NCI-H345 (cell line): Measurements from ENCODE around the gene RAB20.
"Not testable (repeated sequence)": the region's sequence is repeated elsewhere in the genome, so short reads cannot be mapped to it uniquely, and the experiment has no call there.

ENCODE experiments used
- DNase-seq: peaks from one replicate; lab custom pipeline; 2025; lab: John Stamatoyannopoulos, UW

RAB20 gene

DNA sequence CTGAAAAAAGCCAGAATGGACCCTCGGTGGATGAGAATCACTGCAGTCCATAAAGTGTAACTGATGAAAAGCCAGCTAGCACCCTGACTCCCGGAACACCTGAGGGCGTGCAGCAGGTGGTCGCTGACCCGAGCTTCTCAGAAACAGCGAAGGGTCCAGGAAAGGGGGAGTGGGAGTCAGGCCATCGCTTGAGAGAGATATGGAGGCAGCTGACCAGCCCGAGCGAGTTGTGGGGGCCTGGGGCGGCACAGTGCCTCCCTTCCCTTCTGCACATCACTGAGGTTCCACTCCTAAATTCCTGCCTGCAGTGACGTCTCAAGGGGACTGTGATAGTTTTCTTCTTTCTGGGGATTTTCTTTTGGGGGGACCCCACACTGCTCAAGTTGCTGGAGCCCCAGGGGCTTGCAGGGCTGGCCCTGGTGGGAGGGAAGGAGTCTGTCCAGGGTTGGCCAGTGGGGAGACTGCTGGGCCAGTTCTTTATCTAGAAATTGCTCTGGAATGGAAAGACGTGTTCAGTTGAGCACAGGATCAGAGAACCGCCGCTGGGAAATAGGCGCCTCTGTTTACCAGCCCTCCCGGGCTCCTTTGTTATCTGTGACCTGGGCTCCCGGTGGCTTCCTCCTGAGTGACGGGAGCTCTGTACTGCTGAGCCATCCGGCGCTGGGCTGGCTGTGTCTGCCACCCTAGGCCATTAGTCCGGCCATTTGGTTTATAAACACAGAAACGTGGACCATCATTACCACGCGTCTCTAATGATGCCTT, 71.3 kb downstream of the RAB20 start:
- DNase-seq = no peak

DNA sequence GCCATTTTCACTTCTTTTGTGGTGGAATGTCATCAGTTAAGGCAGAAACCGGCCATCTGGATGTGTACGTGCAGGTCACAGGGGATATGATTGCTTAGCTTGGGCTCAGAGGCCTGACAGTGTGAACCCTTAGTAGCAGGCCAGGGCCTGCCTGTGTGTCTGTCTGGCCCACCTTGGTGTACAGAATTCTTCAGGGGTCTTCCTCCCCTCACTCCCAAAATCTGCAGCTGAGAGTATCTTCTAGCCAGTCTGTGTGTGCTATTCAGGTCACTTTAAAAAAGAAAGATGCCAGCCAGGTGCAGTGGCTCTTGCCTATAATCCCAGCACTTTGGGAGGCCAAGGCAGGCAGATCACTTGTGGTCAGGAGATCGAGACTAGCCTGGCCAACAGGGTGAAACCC, 74.6 kb downstream of the RAB20 start:
- DNase-seq = not testable (repeated sequence)

DNA sequence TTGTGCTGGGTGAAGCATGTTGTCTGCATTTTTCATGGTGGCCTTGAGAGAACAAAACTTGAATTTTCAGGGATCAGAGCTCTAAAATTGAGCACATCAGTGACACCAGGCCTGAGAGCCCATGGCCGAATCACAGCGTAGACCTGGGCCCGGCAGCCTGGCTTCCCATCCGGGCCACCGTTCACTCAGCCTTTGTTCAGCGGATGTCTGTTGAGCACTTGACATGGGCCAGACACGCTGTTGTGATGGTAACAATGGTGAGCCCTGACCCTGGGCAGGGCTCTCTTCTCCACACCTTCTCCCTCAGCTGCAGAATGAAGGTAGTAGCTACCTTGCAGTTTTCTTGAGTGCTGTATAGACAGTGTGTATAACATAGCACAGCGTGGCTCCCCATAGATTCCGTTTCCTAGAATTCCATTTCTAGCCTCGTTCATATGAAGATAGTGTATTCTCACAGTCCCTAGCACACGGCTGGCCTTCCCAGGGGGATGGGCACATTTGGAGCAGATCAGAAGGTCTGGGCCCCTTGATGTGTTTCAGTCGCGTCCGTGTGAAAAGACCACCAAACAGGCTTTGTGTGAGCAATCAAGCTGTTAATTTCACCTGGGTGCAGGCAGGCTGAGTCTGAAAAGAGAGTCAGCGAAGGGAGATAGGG, 75.3 kb downstream of the RAB20 start:
- DNase-seq = no peak

DNA sequence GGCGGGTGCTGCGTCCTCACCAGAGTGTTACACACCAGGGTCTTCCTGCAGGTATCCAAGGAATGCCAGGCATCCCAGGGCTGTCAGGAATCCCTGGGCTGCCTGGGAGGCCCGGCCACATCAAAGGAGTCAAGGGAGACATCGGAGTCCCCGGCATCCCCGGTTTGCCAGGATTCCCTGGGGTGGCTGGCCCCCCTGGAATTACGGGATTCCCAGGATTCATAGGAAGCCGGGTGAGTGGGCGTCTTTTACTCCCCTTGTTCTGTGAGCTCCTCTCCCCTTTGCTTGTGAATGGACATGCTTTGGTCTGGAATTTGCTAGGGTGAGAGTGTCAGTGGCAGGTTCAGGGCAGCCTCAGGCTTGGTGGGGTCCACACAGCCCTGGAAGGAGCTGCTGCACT, 75.9 kb downstream of the RAB20 start:
- DNase-seq = no peak

DNA sequence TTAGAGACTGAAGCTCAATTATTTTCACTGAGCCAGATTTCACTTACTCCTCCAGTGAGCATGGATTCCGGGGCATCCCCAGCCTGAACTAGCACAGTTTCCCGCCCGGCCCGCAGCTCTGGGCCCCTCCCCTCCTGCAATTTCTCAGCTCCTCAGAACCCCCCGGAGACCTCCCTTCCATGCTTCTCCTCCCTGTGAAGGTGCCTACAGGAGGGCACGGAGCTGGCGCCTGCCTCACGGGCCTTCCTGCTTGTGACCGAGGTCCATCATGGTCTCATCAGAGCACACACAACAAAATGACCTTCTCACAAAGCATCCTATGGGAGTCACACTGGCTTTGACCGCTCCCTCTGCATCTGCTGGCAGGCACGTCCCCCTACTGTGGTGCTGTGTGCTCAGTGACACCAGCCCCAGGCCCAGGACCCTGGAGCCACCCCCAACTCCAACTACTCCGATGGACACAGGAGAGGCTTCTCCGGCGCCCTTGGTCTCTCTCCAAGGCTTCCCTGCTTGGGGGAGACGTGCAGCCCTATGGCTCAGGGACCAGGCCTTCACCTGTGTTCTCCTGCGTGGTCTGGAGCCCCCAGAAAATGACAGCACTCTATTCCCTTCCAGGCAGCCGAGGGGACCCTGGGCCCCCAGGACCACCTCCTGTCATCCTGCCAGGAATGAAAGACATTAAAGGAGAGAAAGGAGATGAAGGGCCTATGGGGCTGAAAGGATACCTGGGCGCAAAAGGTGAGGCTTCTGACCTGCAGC, 77.1 kb downstream of the RAB20 start:
- no peak for DNase-seq

DNA sequence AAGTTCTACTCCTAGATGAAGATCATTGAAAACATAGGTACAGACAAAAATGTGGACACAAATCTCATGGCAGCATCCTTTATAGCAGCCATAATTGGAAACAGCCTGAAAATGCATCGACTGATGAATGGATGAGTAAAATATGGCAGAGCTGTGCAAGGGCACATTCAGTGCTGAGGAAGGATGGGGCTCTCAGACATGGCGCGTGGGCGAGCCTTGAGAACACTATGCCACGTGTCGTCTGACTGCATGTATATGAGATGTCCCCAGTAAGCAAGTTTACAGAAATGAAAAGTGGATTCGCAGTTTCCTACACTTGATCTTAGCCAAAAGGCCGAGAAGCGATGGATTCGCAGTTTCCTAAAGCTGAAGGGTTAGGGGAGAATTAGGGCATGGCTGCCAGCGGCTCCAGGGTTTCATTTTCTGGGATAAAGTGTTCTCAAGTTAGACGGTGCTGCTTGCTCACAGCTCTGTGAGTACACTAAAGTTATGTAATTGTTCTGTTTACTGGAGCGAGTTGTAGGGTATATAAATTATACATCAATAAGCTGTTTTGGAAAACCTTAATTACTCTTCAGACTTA, 78.0 kb downstream of the RAB20 start:
- no peak for DNase-seq

DNA sequence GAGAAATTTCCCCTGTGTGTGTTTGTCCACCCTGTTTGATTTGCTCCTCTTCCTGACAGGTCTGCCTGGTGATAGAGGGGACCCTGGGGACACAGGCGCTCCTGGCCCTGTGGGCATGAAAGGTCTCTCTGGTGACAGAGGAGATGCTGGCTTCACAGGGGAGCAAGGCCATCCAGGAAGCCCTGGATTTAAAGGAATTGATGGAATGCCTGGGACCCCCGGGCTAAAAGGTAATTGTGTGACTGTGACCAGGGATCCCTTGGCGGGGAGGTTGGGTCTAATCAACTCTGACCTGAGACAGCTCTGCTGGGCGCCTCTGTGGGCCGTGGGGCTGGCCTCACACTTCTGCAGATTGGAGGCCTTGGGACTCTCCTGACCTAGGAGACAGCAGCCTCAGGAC, 81.4 kb downstream of the RAB20 start:
- no peak for DNase-seq

DNA sequence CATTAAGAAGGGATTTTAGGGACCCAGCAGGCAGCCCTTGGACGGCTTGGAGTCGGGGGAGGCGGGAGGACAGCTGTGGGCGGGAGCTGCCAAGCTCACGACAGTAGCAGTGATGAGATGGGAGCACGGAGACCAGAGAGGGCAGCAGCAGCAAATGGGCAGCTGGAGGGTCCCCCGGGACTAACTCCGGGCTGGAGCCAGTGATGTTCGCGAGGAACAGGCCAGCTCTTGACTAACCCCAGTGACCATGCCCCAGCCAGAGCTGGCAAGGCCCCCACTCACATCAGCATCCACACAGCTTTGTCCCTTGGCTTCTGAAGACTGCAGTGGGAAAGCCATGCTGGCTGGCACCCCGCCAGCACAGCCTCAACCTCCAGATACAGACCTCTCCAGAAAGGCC, 81.9 kb downstream of the RAB20 start:
- DNase-seq = no peak

DNA sequence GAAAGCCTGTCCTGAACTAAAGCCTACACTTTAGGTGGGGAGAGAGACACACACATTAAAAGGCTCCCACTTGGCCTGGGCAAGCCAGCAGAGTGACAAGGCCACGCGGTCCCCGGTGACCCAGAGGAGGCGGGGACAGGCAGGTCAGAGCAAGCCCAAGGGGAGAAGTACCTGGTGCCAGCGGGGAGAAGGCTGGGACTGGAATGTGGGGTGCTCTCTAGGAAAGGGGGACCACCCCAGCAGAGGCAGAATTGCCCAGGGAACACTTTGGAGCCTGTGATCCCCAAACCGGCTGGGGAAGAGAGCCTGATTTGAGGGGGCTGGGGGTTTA, 82.3 kb downstream of the RAB20 start:
- no peak for DNase-seq

DNA sequence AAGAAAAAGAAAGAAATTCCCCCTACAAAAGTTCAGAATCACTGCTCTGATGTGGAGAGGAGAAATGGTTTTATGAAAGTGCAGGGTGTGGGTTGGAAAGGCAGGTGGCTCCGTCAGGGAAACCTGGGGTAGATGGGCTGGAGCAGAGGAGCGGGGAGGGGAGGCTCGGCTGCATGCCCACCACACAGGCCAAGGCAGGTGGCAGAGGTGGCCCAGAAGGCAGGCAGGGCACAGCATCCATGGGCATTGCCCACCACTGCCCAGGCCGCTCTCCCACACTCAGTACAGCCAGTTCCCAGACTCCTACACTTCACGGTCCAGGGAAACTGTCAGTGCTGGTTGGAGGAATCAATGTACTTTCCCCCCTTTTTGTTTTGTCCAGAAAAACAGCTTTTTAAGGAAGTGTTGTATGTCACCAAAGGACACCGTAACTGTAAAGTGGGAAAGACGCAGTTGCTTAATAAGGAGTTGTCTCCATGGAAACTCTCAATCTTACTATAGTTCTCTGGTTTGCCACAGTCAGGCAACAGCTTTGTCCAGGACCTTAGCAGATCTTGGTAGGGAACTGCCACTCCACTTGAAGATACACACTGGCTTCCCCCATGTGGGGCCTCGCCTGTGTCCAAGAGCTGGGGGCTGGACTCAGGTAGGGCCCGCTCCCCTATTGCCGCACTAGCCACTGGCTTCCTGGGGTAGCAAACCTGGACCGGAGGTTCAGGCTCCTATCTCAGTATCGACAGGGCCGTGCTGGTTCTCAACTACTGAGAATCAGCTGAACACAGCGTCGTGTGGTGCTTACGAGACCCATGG, 82.9 kb downstream of the RAB20 start:
- no peak for DNase-seq

DNA sequence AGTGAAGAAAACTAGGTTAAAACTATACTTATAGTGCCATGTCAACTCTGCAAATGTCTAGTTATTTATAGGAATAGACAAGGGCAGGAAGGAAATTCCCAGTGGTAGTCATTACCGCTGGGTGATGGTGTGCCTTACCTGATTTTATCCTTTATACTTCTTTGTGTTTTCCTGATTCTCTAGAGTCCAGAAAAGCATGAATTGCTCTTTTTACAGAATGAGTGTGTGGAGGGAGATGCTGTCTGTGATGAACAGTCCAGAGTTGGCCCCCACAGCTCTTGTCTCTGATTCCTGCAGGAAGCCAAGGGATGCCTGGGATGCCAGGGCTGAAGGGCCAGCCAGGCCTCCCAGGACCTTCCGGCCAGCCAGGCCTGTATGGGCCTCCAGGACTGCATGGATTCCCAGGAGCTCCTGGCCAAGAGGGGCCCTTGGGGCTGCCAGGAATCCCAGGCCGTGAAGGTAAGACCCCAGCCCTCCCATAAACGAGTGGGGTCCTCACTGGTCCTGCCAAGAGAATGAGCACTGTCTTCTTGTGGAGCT, 83.7 kb downstream of the RAB20 start:
- no peak for DNase-seq

DNA sequence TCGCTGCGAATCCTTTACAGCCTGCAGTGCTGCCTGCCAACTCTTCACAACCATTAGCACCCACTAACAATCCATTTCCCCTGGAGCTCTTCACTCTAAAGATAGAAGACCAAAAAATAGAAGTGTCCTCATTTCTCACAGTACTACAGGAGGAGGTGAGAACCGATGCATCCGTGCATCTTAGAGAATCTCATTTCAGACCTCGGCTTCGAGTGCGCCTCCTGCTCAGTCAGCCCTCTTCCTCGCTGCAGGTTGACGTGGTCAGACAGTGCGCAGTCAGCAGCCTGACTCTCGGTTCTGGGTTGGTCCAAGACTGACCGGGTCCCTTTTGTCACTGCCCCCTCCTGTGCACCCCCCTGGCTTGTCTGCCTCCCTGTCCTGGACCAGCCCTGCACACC, 85.3 kb downstream of the RAB20 start:
- no peak for DNase-seq

DNA sequence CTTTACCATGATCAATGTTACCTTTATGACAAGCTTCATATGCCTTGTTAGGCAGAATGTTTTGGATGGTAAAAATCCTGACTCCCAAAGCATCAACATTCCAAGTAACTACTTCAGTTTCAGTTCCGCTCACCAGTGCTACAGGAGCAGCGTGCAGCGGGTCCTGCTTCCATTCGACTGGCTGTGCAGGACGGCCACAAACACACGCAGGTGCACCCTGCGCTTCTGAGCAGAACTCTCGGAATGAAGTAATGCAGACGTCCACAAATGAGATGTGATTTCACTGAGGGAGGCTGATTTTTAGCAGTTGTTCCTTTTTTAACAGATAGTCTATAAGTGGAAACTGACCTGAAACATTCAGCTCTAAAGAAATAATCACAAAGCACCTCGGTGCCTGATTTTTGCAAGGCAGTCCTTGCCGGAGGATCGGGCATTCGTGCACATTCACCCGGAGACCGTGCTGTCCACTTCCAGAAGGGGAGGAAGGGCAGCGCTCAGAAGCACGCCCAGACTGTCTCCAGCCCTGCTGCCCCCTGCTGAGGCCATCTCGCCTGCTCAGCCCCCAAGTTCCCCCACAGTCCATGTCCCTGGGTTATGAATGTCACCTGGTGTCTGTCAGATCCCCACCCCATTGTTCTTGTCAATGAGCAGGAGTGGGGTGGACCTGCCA, 85.8 kb downstream of the RAB20 start:
- DNase-seq = no peak

DNA sequence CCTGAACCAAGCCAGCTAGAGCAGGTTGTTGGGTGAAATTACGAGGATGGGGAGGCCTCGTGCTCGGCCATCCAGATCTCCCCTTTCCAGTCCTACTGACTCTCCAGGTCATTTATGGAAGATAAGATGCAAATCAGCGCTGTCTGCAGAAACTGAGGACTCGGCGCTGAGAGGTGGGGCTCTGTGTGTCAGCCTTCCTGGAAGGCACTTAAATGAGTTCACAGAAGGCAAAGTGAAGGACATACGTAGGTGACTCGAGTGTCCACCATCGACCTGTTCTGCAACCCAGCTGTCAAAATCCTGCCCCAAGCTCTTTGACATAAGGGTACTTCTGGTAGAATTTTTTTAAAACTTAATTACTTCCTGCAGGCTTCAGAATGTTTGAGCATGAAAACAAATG, 86.4 kb downstream of the RAB20 start:
- DNase-seq = no peak

DNA sequence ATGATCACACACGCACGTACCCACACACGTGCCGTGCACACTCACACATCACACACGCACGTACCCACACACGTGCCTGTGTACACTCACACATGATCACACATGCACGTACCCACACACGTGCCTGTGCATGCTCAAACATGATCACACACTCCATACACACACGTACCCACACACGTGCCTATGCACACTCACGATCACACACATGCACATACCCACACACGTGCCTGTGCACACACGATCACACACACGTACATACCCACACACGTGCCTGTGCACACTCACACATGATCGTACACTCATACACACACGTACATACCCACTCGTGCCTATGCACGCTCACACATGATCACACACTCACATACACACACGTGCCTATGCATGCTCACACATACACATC, 86.8 kb downstream of the RAB20 start:
- DNase-seq = no peak
